ENCODE results near the gene CYTH1.

The CYTH1 gene

GRCh38 chr17:78734793-78735641 lies 47.1 kb downstream of the CYTH1 start:
- no peak for DNase-seq

- no peak for DNase-seq
Observed at GRCh38 chr17:78732354-78732753, 49.7 kb downstream of the CYTH1 start.

GRCh38 chr17:78731904-78732303 lies 50.2 kb downstream of the CYTH1 start:
- no peak for DNase-seq

GRCh38 chr17:78729641-78730040 lies 52.4 kb downstream of the CYTH1 start:
- DNase-seq = no peak

GRCh38 chr17:78728495-78728894 lies 53.6 kb downstream of the CYTH1 start:
- no peak for DNase-seq

- no peak for DNase-seq
Observed at GRCh38 chr17:78727476-78728229, 54.4 kb downstream of the CYTH1 start.

GRCh38 chr17:78727057-78727456 lies 55.0 kb downstream of the CYTH1 start:
- DNase-seq = no peak

- no peak for DNase-seq
Observed at GRCh38 chr17:78726513-78726912, 55.6 kb downstream of the CYTH1 start.

- no peak for DNase-seq
Observed at GRCh38 chr17:78725448-78726021, 56.5 kb downstream of the CYTH1 start.

GRCh38 chr17:78724999-78725398 lies 57.1 kb downstream of the CYTH1 start:
- DNase-seq = no peak

GRCh38 chr17:78724544-78724943 lies 57.5 kb downstream of the CYTH1 start:
- DNase-seq = no peak

- DNase-seq = no peak
Observed at GRCh38 chr17:78723957-78724356, 58.1 kb downstream of the CYTH1 start.

GRCh38 chr17:78723001-78723796 lies 58.9 kb downstream of the CYTH1 start:
- DNase-seq = no peak

- no peak for DNase-seq
Observed at GRCh38 chr17:78722246-78722761, 59.8 kb downstream of the CYTH1 start.

- no peak for DNase-seq
Observed at GRCh38 chr17:78719630-78720298, 62.3 kb downstream of the CYTH1 start.

GRCh38 chr17:78718575-78719208 lies 63.4 kb downstream of the CYTH1 start:
- DNase-seq = no peak

- no peak for DNase-seq
Observed at GRCh38 chr17:78717431-78717980, 64.6 kb downstream of the CYTH1 start.

GRCh38 chr17:78716814-78717393 lies 65.2 kb downstream of the CYTH1 start:
- peak; percentile 27 for DNase-seq

GRCh38 chr17:78716292-78716691 lies 65.8 kb downstream of the CYTH1 start:
- no peak for DNase-seq

GRCh38 chr17:78715876-78716275 lies 66.2 kb downstream of the CYTH1 start:
- DNase-seq = no peak

Measured in stimulated activated CD4-positive, alpha-beta T cell treated with anti-CD3 and anti-CD28 coated beads, Interleukin-12 subunit alpha, Interleukin-12 subunit beta, amount 100 ng/mL, for 4 hours (primary cell).